Astrocyte (in vitro differentiated cells and primary cell): ENCODE results near the gene CASP5.
"Not testable (repeated sequence)": the region's sequence is repeated elsewhere in the genome, so short reads cannot be mapped to it uniquely, and the experiment has no call there.

Experiments used
- CTCF ChIP-seq: IDR thresholded peaks from 2 replicates; pipeline ENCODE4 v1.5.1; 2011; ENCODE audit warnings: low read depth, mild to moderate bottlenecking, inconsistent platforms, low read length, moderate library complexity; ENCODE audit not compliant: insufficient read depth
- EZH2 ChIP-seq: IDR thresholded peaks from 2 replicates; pipeline ENCODE4 v1.6.1; 2012; ENCODE audit warnings: mild to moderate bottlenecking, low read length, inconsistent platforms; ENCODE audit not compliant: insufficient read depth

- TF ChIP-seq CTCF, EZH2: not testable (repeated sequence)
Observed at GRCh38 chr11:105072080-105072479, 49.1 kb upstream of the CASP5 start.
